Uterus (tissue), 2 donors: ENCODE measurements around the gene LRP1-AS.

Experiments
- POLR2A ChIP-seq, 2 donors: fragments of 450-650 bp; IDR thresholded peaks; one replicate each; pipeline ENCODE4 v1.6.1; 2016; ENCODE audit warnings: antibody characterized with exemption in 2 of 2, mild to moderate bottlenecking in 1 of 2, moderate library complexity in 1 of 2
- TF ChIP-seq, protein P1 (sequence below), 4 experiments: fragments of 200-600 bp in 2 of 4; fragments of 450-650 bp in 2 of 4; sonication (generic) in 2 of 4; IDR thresholded peaks; one replicate each; pipeline ENCODE4 v1.5.1; 2016 to 2019; ENCODE audit warnings: antibody characterized with exemption in 4 of 4, mild to moderate bottlenecking in 2 of 4, moderate library complexity in 1 of 4

DNA sequence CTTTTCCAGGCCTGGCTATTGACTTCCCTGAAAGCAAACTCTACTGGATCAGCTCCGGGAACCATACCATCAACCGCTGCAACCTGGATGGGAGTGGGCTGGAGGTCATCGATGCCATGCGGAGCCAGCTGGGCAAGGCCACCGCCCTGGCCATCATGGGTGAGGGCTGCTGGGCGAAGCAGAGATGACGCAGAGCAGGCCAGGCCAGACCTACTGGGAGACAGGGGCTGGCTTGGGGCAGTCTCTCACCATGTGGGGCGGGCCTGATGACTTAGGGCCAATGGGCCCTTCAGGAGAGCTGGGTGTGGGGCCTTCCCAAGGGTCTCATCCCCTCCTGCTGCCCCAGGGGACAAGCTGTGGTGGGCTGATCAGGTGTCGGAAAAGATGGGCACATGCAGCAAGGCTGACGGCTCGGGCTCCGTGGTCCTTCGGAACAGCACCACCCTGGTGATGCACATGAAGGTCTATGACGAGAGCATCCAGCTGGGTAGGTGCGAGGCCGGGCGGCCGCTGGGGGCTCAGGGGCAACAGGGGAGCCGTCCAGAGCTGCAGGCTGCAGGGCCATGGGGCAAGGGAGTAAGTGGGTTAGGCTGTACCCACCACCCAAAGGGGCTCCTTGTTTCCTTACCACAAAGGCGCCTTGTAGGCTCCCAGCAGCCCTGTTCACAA, 33.0 kb upstream of the LRP1-AS start:
- TF ChIP-seq POLR2A (IDR thresholded peaks at IDR 0.05): no peak
- TF ChIP-seq, protein P1, sequence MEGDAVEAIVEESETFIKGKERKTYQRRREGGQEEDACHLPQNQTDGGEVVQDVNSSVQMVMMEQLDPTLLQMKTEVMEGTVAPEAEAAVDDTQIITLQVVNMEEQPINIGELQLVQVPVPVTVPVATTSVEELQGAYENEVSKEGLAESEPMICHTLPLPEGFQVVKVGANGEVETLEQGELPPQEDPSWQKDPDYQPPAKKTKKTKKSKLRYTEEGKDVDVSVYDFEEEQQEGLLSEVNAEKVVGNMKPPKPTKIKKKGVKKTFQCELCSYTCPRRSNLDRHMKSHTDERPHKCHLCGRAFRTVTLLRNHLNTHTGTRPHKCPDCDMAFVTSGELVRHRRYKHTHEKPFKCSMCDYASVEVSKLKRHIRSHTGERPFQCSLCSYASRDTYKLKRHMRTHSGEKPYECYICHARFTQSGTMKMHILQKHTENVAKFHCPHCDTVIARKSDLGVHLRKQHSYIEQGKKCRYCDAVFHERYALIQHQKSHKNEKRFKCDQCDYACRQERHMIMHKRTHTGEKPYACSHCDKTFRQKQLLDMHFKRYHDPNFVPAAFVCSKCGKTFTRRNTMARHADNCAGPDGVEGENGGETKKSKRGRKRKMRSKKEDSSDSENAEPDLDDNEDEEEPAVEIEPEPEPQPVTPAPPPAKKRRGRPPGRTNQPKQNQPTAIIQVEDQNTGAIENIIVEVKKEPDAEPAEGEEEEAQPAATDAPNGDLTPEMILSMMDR (IDR thresholded peaks at IDR 0.05): no peak
